GM10248 (cell line): ENCODE results near the gene HDAC9.

Experiments
- CTCF ChIA-PET: fragments of 300-600 bp; sonication (Branson Sonifier 250); formaldehyde crosslinking; extraction: SDS; loops from one replicate; lab custom pipeline; 2021; ENCODE audit warnings: antibody characterized with exemption; lab: Yijun Ruan, JAX
- POLR2A ChIA-PET: fragments of 350-650 bp; sonication (Branson Sonifier 250); formaldehyde crosslinking; extraction: SDS; loops from one replicate; lab custom pipeline; 2020; ENCODE audit warnings: antibody characterized with exemption; lab: Yijun Ruan, JAX
- DNase-seq: peaks from one replicate; pipeline ENCODE4 v3.0.0; 2012; ENCODE audit errors: extremely low spot score
- TF ChIP-seq, protein P1 (sequence below): IDR thresholded peaks from 2 replicates; pipeline ENCODE4 v1.5.1; 2012; ENCODE audit warnings: mild to moderate bottlenecking, low read depth; ENCODE audit errors: extremely low read depth, missing control alignments, control extremely low read depth

HDAC9 gene

DNA sequence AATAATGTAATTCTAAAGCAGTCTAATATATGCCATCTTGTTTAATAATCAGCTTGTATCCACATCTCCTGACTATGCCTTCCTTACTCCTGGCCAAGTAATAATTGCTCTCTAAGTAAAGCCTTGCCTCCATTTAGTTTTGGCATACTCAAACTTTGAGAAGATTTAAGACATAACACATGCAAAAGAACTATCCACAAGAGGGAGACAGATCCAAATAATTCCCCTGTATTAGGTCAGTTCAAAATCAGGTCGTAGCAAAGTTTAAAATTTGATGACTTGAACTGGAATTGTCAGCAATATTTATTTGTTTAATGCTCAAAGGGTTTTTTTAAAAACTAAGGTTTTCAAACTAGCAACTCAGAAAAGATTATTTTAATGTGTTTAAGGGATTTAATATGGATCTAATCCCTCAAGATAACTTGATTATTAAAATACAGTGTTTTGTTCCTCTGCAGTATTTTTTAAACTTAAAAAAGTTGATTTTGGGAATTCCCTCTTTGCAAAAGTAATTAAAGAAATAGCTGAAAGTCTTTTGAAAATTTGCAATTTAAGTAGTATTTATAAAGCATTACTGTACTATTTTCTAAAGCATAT is 95.3 kb downstream of the HDAC9 start:
- DNase-seq = no peak
- ChIA-PET CTCF (interaction anchor here (1.0 to 2.4 kb wide), 15 partner anchors 9 to 103 kb away, joined by 3 to 10 read pairs (median 4); no protein-coding TSS in a partner anchor), POLR2A (no interaction called here)
- TF ChIP-seq, protein P1, sequence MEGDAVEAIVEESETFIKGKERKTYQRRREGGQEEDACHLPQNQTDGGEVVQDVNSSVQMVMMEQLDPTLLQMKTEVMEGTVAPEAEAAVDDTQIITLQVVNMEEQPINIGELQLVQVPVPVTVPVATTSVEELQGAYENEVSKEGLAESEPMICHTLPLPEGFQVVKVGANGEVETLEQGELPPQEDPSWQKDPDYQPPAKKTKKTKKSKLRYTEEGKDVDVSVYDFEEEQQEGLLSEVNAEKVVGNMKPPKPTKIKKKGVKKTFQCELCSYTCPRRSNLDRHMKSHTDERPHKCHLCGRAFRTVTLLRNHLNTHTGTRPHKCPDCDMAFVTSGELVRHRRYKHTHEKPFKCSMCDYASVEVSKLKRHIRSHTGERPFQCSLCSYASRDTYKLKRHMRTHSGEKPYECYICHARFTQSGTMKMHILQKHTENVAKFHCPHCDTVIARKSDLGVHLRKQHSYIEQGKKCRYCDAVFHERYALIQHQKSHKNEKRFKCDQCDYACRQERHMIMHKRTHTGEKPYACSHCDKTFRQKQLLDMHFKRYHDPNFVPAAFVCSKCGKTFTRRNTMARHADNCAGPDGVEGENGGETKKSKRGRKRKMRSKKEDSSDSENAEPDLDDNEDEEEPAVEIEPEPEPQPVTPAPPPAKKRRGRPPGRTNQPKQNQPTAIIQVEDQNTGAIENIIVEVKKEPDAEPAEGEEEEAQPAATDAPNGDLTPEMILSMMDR = peak; percentile 29

GRCh38 chr7:18593602-18594279 is 98.2 kb downstream of the HDAC9 start:
- POLR2A ChIA-PET = no interaction called here

GRCh38 chr7:18597754-18598153 is 102.2 kb downstream of the HDAC9 start:
- no peak for DNase-seq
- TF ChIP-seq, protein P1 = no peak
- ChIA-PET POLR2A (no interaction called here), CTCF (no interaction called here)

More at GRCh38 chr7:18593602-18594279, 98.2 kb downstream of the HDAC9 start:
- DNase-seq = no peak
- CTCF ChIA-PET = interaction anchor here (0.8 to 1.6 kb wide), 3 partner anchors 10 to 16 kb away, joined by 3 to 5 read pairs (median 5); no protein-coding TSS in a partner anchor
- TF ChIP-seq, protein P1 = no peak

DNA sequence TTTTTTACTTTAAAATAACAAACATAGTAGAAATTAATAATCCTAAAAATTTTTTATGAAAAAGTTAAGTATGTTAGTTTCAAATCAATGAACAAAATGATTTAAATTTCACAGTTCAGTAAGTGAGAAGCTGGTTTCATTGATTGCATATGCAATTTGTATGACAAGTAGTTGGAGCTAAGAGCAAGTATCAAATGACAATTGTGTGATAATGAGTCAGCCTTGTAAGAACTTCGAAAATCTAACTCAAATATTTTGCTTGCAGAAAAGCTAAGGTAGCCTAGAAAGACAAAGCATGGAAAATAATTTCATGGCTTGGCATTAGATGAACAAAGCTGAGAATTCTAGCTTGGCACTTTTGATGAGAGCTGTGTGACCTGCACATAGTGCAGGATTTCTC is 111.5 kb downstream of the HDAC9 start:
- TF ChIP-seq, protein P1 = no peak
- ChIA-PET POLR2A (no interaction called here), CTCF (no interaction called here)
- no peak for DNase-seq

- DNase-seq = peak; percentile 10
- TF ChIP-seq, protein P1 = peak; percentile 61
- ChIA-PET CTCF (interaction anchor here (0.8 to 2.9 kb wide), 15 partner anchors 9 to 258 kb away, joined by 3 to 17 read pairs (median 4); partner anchors contain the start of gene HDAC9), POLR2A (no interaction called here)
Measured at GRCh38 chr7:18610331-18610948, 114.9 kb downstream of the HDAC9 start.

DNA sequence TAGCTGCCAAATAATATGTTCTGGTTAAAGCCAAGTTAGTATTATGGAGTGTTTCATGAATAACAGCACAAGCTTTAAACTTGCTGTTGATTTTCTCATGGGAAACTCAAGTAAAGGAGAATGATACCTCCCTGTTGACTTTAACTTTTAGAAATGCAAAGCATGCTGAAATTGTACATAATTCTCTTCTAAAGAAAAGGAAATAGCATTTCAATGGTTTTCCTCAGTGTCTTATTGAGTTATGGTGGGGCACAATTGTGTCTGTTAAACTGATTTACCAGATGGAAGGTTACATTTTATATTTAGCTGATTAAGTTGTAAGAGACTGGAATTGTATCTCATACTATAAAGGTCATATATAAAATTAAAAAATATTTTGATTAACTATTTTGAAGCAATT is 119.3 kb downstream of the HDAC9 start:
- CTCF ChIA-PET = interaction anchor here (1.2 kb wide), 1 partner anchor 11 kb away, joined by 3 read pairs; no protein-coding TSS in a partner anchor
- POLR2A ChIA-PET = no interaction called here
- no peak for DNase-seq
- TF ChIP-seq, protein P1 = no peak
